Measurements from ENCODE around the gene APOM.

GRCh38 chr6:31626952-31627351, 28.7 kb upstream of the APOM start:
- TF ChIP-seq CTCF (conservative IDR thresholded peaks at IDR 0.05; ENCODE audit: low read length) (no peak), EZH2phosphoT487 (IDR thresholded peaks at IDR 0.05; ENCODE audit: borderline replicate concordance, low read depth, low read length) (no peak)
